CD1c-positive myeloid dendritic cell (primary cell): ENCODE data around the gene PAIP2.
"Not testable (repeated sequence)": the region's sequence is repeated elsewhere in the genome, so short reads cannot be mapped to it uniquely, and the experiment has no call there.

Experiments
- DNase-seq: peaks from one replicate; pipeline ENCODE4 v3.0.0-alpha.2; 2016; ENCODE audit errors: extremely low spot score

Gene PAIP2

GRCh38 chr5:139315056-139315615 is 26.5 kb upstream of the PAIP2 start:
- DNase-seq, result no peak

DNA sequence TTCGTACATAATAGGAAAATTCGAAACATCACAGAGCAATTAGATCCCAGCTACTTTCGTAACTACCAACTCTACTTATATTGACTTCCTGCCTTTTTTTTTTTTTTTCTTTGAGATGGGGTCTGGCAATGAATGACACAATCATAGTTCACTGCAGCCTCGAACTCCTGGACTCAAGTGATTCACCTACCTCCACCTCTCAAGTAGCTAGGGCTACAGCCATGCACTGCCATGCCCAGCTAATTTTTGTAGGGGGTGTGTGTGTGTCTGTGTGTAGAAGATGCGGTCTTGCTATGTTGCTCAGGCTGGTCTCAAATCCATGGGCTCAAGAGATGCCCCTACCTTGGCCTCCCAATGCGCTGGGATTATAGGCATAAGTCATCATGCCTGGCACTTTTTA is 5.8 kb upstream of the PAIP2 start:
- DNase-seq, result no peak

DNA sequence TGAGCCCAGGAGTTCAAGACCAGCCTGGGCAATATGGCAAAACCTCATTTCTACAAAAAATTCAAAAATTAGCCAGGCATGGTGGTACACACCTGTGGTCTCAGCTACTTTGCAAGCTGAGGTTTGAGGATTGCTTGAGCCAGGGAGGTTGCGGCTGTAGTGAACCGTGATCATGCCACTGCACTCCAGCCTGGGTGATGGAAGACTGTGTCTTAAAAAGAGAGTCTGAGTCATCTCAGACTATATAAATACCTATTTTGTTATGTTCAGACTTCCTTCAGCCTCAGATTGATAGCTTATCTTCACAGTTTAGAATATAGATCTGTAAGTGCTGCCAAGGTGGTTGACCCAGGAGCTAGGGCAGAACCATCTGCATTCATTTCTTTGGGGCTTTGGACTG is 1.6 kb upstream of the PAIP2 start:
- no peak for DNase-seq

- DNase-seq, result no peak
Observed at GRCh38 chr5:139341187-139341688, 416 bp upstream of the PAIP2 start.

DNA sequence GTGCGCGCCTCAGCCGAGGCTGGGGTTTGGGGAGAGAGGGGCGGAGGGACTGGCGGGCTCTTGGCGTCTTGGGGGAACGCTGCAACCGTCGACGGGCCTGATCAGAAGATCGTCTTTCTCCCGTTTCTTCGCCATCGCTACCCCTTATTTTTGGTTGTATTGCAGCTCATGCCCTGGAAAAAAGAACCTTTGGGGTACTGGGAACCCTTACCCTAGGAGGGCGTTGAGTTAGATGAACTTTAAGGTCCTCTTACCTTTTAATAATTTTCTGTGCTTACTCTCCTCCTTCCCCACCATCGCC is 719 bp downstream of the PAIP2 start:
- DNase-seq, result no peak

DNA sequence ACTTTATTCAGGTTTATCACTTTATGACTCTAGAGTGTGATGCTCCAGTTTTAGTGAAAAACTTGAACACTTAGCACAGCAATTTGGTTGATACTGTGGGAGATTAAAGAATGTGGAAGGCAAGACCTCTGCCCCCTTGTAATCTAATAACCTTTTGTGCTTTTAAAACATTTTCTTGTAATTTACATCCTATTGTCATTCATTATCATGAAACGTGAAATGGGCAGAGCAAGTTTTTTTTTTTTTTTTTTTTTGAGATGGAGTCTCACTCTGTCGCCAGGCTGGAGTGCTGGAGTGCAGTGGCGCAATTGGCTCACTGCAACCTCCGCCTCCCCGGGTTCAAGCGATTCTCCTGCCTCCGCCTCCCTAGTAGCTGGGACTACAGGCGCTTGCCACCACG is 1.8 kb downstream of the PAIP2 start:
- no peak for DNase-seq

DNA sequence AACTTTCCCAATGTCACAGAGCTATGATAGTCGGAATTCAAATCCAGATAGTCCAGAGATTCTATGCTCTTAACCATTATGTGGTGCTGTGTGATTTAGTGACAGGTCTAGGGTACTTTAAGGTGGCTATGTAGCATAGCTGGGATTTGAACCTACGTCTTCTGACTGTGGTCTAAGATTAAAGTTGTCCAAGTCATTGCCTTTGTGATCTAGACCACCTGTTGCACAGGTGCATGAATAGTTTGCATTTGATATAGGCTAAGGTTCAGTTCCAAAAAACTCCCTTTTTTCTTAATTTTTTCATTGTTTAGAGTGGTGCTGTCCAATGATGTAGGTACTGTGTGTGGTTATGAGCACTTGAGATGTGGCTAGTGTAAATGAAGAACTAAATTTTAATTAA is 2.5 kb downstream of the PAIP2 start:
- no peak for DNase-seq

DNA sequence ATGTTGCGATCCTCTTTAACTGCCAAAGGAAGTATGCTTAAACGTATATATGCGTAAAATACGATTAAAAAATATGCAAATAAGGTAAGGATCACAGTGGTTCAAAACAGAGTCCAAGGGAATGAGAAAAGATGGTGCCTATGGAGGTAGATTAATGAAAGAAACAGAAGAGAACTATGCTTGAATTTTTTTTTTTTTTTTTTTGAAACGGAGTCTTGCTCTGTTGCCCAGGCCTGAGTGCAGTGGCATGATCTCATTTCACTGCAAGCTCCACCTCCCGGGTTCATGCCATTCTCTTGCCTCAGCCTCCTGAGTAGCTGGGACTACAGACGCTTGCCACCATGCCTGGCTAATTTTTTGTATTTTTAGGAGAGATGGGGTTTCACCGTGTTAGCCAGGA is 3.8 kb downstream of the PAIP2 start:
- DNase-seq, result not testable (repeated sequence)

DNA sequence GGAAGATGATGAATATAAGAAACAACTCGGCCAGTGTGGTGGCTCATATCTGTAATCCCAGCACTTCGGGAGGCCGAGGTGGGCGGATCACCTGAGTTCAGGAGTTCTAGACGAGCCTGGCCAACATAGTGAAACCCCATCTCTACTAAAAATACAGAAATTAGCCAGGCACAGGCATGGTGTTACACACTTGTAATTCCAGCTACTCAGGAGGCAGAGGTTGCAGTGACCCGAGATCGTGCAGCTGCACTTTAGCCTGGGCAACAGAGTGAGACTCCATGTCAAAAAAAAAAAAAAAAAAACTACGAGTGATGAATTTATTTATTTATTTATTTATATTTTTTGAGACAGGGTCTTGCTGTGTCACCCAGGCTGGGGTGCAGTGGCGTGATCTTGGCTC is 6.2 kb downstream of the PAIP2 start:
- DNase-seq, result not testable (repeated sequence)

DNA sequence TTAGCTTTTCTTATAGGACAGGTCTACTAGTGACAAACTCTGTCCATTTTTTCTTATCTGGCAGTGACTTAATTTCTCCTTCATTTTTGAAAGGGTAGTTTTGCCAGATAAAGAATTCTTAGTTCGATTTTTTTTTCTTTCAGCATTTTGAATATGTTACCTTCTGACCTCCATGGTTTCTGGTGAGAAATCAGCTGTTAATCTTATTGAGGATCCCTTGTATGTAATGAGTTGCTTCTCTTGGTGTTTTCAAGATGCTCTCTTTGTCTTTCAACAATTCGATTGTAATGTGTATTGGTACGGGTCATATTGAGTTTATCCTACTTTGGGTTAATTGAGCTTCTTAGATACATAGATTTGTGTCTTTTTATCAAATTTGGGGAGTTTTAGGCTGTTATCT is 12.5 kb downstream of the PAIP2 start:
- DNase-seq, result no peak

- DNase-seq, result not testable (repeated sequence)
Observed at GRCh38 chr5:139355900-139356299, 14.2 kb downstream of the PAIP2 start.

DNA sequence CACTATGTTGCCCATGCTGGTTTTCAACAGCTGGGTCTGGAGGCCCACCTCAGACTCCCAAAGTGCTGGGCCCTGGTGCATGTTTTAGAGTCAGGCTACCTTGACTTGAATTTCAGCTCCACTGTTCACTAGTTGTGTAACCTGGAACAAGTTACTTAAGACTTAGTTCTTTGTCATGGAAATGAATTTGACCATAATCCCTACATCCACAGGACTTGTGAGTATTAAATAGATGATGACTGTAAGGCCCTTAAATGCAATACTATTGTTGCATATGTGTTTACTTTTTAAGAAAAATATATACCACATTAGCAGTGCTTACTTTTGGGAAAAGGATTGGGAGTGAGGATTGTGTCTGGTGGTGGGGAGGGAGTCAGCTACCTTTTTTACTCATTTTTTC is 16.4 kb downstream of the PAIP2 start:
- DNase-seq, result no peak

DNA sequence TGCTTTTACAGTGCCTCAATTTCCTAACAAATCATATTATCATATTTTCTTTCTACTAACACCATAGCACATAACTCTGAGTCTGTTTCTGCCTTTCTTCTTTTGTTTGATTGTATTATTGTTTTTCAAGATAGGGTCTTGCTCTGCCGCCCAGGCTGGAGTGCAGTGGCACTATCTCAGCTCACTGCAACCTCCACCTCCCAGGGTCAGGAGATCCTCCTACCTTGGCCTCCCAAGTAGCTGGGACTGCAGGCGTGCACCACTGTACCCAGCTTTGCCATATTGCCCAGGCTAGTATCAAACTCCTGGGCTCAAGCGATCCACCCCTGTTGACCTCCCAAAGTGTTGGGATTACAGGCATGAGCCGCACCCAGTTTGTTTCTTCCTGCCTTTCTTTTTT is 18.7 kb downstream of the PAIP2 start:
- no peak for DNase-seq

DNA sequence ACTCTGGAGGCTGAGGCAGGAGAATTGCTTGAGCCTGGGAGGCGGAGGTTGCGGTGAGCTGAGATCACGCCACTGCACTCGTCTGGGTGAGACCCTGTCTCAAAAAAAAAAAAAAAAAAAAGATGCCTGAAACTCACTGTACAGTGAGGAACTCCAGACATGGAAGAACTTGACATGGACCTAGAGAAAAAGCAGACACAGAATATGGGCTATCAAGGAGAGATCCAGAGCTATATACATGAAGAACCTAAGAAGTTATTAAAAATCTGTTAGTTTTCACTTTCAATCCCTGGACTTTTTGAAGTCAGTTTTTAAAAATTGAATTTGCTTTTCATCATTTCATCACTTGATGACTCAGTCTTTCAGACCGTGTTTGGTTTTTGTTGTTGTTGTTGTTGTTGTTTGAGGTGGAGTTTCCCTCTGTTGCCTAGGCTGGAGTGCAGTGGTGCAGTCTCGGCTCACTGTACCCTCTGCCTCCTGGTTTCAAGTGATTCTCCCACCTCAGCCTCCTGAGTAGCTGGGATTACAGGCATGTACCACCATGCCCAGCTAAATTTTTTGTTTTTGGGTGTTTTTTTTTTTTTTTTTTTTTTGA is 20.3 kb downstream of the PAIP2 start:
- no peak for DNase-seq

GRCh38 chr5:139363937-139364336 is 22.3 kb downstream of the PAIP2 start:
- no peak for DNase-seq

GRCh38 chr5:139364466-139364865 is 22.8 kb downstream of the PAIP2 start:
- no peak for DNase-seq

DNA sequence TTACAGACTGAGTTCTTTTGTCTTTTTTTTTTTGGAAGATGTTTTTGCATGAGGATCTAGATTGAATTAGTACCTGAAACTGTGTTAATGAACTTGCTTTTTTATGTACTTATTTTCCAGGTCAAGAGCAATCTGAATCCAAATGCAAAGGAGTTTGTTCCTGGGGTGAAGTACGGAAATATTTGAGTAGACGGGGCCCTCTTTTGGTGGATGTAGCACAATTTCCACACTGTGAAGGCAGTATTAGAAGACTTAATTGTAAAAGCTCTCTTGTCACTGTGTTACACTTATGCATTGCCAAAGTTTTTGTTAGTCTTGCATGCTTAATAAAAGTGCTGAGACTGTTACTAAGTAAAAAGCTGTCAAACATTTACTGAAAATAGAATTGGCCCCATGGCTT is 27.0 kb downstream of the PAIP2 start:
- DNase-seq, result no peak

GRCh38 chr5:139369181-139369580 is 27.5 kb downstream of the PAIP2 start:
- DNase-seq, result no peak

DNA sequence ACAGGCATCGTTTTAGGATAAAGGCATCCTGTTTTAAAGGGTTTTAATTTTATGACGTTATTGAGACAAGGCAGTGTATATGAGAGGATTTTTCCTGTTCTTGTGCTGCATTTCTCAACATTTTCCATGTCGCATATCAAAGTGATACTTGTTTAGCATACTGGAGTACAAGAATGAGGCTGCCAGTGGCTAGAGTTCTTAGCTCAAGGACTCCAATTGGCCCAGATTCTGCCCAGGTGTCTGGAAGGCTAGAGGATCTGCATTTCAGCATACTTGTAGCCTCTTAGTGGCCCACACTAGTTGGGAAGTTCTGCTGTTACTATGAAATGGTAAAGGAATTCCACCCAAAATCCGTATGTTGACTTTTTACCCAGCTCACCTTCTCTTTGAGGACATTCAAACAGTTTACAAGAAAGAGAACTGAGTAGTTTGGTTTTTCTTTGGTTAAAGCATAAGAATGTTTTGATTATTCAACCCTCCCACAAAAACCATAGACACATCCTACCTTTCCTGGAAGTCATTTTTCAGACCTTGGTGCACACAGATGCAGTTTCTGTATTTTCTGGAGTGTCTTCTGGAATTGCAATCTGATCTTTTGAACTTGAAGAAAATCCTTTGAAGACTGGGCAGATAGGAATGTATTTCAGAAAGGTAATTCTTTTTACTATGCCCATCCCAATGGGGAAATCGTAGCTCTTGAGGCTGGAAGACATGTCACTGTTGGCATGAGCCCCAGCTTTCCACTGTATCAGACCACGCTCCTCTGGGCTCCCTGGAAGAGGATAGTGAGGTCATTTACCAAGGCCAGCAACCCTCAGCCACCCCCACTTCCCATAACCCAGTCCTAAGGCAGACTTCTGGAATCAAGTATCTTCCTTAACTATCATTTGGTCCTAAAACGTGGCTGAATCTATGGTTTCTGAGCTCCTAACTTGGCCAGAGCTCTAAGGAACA is 30.1 kb downstream of the PAIP2 start:
- no peak for DNase-seq

GRCh38 chr5:139374909-139375308 is 33.3 kb downstream of the PAIP2 start:
- DNase-seq, result no peak

DNA sequence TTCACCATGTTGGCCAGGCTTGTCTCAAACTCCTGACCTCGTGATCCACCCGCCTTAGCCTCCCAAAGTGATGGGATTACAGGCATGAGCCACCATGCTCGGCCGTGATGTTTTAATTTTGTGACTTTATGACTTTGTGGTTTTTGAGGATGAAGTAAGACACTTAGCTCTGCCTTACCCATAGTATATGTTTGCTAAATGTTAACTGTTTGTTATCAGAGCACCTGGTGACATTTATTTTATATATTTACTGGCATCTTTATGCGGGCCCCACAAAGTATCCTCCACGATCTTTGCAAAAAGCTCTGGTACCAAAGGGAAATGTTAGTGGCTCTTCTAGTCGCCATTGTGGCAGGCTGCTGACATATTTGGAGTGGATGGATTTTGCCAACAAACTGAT is 34.7 kb downstream of the PAIP2 start:
- DNase-seq, result no peak

GRCh38 chr5:139377226-139377625 is 35.6 kb downstream of the PAIP2 start:
- DNase-seq, result no peak
